GM19468 (cell line): ENCODE data around the gene CCDC191.

Experiments used
- ATAC-seq: cut with Tn5 transposase; IDR thresholded peaks from one replicate; pipeline ENCODE4 v1.9.1; 2021; ENCODE audit warnings: mild to moderate bottlenecking, moderate library complexity, moderate number of reproducible peaks; ENCODE audit not compliant: unreplicated experiment; ENCODE audit errors: extremely low read depth

The CCDC191 gene, protein sequence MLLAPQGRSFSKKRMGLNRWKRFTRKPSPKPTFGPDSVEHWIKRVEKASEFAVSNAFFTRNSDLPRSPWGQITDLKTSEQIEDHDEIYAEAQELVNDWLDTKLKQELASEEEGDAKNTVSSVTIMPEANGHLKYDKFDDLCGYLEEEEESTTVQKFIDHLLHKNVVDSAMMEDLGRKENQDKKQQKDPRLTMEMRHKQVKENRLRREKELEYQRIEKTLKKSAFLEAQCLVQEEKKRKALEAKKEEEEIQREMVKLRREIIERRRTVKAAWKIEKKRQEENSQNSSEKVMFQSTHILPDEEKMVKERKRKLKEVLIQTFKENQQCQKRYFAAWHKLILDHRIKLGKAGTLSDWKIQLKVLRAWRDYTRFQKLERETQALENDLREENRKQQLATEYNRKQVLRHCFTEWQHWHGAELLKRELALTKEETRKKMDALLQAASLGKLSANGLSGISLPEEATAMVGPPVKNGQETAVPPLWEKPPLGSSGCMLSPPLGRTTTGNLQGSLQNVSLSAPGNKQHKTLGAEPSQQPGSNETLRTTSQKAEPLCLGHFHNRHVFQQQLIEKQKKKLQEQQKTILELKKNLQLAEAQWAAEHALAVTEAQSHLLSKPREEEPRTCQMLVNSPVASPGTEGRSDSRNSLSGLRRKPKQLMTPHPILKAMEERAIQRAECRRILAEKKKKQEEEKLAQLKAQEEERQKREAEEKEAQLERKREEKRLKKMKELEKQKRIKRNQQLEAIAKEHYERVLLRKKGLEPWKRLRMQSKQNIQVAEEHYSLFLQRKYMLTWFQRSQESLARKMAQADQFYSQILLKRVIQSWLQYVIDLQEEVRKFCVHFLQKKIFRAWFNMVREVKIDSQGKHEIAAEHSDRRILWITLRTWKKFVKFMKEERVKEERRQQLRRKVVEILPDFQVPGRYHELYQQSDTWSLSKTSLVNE

GRCh38 chr3:114056130-114057010 is at the start of gene CCDC191, which contains the start of gene QTRT2:
CCDC191 (minus strand) TSS chr3:114056526; CDS start chr3:114056466, 60 bp downstream.
QTRT2 (plus strand) TSS chr3:114056737; CDS start chr3:114065258, 8,521 bp downstream.
- ATAC-seq = peak; percentile 87

- no peak for ATAC-seq
These were observed 48.1 kb upstream of the CCDC191 start for GRCh38 chr3:114104414-114104813.

- no peak for ATAC-seq
These were observed 47.5 kb upstream of the CCDC191 start for GRCh38 chr3:114103858-114104257.

- ATAC-seq = no peak
These were observed 46.9 kb upstream of the CCDC191 start for GRCh38 chr3:114103181-114103580.

GRCh38 chr3:114101101-114101500 is 44.8 kb upstream of the CCDC191 start:
- no peak for ATAC-seq

DNA sequence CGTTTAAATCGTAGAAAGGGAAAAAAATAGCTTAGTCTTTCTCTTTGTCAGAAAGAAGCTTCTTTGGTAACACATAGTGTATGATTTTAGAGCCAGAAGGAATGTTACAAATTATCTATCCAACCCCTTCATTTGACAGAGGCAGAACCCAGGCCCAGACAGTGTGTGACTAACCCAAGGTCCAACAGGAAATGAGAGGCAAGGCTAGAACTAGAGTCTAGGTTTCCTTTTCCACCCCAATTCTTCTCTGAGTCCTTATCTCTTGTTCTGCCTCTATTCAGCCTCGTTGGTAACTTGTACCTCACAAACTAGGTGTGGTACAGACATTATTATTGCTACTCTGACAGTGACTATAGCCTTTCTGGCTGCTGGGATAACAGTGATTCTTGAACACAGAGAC is 39.5 kb upstream of the CCDC191 start:
- no peak for ATAC-seq

DNA sequence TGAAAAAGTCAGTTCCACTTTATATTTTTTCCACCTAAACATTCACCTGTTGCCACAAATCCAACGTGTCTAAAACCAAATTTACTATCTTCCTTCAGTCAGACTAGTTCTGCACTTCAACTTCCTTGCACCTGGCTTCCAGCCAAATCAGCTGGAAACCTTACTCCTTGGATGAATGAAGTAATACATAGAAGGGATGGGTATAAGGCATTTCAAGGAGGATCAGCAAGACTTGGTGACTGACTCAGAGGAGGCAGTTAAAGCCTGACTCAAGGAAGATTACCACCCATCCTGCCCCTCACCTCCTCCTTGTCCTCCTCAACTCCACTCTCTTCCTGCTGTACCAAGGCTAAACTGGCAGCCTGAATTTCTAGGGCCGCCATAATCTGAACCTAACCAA is 37.3 kb upstream of the CCDC191 start:
- ATAC-seq = no peak

DNA sequence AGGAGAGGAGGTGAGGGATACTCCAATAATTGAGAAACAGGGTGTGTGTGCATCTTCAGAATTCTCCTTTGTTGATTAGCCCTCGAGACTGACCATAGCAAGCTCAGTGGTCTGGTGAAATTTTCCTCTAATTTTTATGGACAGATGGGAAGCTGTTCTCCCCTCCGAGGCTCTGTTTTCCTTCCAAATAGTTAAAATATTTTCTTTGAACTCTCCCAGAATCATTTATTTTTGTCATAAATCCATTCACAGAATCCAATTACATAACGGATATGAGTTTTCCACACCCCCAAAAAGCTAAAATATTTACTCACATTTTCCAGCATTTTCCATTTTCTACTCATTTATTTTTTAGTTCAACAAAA is 36.7 kb upstream of the CCDC191 start:
- no peak for ATAC-seq

DNA sequence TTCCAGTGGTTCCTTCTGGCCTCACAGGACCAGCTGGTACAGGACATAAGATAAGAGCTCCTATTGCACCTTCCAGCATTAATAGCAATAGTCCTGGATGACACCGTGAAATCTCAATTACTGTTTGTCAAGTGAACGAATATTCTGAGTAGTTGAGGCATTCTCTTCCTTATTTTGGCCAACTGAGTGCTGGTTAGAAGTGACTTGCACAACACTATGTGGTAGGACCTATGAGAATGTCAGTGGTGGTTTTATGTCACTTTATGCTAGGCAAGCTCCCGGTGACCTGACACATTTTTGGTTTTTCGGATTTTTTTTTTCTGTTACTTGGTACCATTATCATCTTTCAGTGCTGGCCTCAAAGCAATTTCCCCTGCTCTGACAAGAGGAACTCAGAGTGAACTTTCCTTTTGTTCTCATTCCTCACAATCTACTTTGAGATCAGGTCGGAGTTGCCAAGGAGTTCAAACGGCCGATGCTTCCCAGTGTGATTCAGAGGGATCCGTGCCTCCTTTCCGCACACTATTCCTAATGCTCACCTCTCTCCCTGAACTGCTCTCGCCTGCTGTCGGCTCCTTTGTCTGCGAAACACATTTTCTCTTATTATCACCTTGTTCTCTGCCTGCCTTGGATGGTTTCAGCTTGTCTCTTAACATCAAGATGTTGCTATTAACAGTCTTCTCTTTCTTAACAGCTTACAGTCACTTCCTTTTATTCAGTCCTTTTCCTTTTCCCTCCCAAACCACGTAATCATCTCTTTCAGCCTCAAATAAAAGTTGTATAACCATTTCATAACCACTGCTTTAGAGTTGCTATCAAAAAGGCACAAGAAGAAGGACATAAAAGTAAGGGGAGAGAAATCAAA is 36.1 kb upstream of the CCDC191 start:
- no peak for ATAC-seq

DNA sequence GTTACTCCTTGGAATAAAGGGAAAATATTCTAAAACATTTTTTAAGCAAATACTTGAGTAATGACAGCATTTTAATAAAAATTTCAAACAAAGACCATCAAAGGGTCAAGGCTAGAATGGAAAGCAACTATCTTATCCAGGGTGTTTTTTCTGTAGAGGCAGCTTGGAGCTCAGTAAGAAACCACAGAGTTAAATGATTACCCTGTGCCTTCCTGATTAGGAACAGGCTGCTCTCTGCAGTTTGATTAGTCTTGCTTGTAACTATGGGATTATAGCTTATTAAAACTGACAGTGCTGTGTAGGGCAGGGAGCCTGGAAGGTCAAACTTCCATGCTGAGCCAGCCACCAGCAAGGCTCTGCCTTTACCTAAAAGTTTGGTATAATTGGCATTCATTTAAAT is 33.3 kb upstream of the CCDC191 start:
- ATAC-seq = no peak

- no peak for ATAC-seq
These were observed 30.0 kb upstream of the CCDC191 start for GRCh38 chr3:114086356-114086755.

DNA sequence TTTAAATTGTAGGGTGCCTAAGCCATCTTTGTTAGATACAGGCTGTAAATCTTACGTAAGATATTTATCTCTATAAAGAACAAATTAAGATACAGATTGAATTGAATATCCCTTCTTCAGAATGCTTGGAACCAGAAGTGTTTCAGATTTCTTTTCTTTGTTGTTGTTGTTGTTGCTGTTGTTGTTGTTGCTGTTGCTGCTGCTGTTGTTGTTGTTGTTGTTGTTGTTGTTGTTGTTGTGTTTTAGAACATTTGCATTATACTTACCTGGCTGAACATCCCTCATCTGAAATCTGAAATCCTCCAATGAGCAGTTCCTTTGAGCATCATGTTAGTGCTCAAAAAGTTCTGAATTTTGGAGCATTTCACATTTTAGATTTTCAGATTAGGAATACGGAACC is 26.8 kb upstream of the CCDC191 start:
- no peak for ATAC-seq

- no peak for ATAC-seq
These were observed 24.7 kb upstream of the CCDC191 start for GRCh38 chr3:114081037-114081436.

- no peak for ATAC-seq
These were observed 23.9 kb upstream of the CCDC191 start for GRCh38 chr3:114080201-114080600.

DNA sequence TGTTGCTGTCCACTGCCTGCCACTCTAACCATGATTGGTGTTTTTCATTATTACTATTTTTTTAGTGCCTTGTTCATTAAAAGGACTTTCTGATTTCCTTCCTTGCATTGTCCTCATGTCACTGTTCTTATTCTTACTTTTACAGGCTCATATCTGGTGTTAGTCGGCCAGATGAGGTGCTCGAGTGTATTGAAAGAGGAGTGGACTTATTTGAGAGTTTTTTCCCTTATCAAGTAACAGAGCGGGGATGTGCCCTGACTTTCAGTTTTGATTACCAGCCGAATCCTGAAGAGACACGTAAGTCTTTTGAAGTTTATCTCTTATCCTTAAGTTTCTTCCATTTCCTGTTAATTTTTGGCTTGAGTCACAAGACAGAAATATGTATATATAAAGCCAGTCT is 23.4 kb upstream of the CCDC191 start:
- ATAC-seq = no peak

DNA sequence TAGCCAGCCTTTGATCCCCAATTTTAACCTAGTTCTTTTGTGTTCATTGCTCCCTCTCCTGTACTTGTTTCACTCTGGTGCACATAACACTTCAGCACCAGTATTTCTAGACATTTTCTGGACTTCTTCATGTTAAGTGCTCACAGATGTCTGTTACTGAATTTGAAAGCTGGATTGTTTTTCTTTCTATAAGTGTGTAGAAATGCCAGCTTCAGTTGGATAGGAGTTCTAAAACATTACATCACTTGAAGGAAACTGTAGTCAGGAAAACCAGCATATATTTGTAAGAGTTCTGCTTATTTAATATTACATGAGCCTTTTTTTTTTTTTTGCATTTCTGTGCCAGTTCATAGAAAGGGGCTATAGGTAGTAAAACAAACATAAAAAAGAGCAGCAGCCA is 21.8 kb upstream of the CCDC191 start:
- no peak for ATAC-seq

- ATAC-seq = no peak
These were observed 20.4 kb upstream of the CCDC191 start for GRCh38 chr3:114076711-114077110.

DNA sequence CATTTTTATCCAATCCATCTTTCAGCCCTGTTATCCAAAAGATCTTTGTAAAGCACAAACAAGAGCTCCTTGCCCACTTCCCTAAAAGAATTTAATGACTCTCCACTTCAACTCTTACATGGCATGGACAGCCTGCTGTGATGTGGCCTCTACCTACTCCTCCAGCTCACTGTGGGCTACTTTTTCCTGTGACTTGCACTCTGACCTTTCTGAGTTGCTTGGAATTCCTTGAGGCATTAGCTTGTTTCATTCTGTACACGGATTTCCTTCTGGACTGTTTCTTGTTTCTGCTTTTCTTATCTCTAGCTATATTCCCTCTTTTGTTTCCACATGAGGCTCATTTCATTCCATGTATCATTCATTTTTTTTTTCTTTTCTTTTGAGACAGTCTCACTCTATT is 15.5 kb upstream of the CCDC191 start:
- no peak for ATAC-seq

DNA sequence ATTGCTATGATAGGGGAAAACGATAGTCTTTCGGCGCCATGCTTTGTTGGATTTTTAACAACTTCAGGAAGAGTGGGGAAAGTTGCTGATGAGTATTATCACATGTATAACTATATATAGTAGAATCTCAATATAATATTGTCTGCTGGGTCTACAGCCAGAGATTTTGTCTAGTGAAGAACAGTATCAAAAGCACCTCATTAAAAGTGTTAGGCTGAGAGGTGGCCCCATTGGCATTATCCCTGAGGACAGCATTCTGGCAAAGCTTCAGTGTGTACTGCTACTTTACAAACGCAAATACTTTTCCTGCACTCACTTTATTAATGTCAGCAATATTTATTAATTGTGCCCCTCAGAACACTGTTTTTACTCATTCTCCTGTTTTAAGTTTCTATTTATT is 12.0 kb upstream of the CCDC191 start:
- no peak for ATAC-seq
